Endothelial cell of hepatic sinusoid (primary cell): ENCODE results near the gene C8G.

ENCODE experiments used
- in situ Hi-C: cut with HindIII; loops from 2 replicates; pipeline ENCODE4 v1.10.0; 2017; ENCODE audit warnings: low sequenced_read_pairs

Gene C8G

GRCh38 chr9:136978865-136979544, 34.0 kb downstream of the C8G start:
- in situ Hi-C loops = no loop called here

- in situ Hi-C loops = no loop called here
These were observed 34.9 kb downstream of the C8G start for GRCh38 chr9:136979769-136980587.

- in situ Hi-C loops = no loop called here
These were observed 35.8 kb downstream of the C8G start for GRCh38 chr9:136980669-136981478.

GRCh38 chr9:136981588-136982231, 36.7 kb downstream of the C8G start:
- in situ Hi-C loops = no loop called here

GRCh38 chr9:136982232-136983051, 37.4 kb downstream of the C8G start, which contains the start of gene LCNL1:
TSS of gene LCNL1 (plus strand) at chr9:136982993. CDS start at chr9:136983587, 594 bp downstream.
- in situ Hi-C loops = no loop called here

- in situ Hi-C loops = no loop called here
These were observed 38.1 kb downstream of the C8G start for GRCh38 chr9:136983167-136983566.

GRCh38 chr9:136983656-136984314, 38.7 kb downstream of the C8G start:
- in situ Hi-C loops = no loop called here

- in situ Hi-C loops = no loop called here
These were observed 39.5 kb downstream of the C8G start for GRCh38 chr9:136984464-136985026.

- in situ Hi-C loops = no loop called here
These were observed 40.1 kb downstream of the C8G start for GRCh38 chr9:136985027-136985602.

GRCh38 chr9:136985853-136986252, 40.8 kb downstream of the C8G start:
- in situ Hi-C loops = no loop called here

- in situ Hi-C loops = no loop called here
These were observed 43.8 kb downstream of the C8G start for GRCh38 chr9:136988872-136989271.

GRCh38 chr9:136990242-136990911, 45.3 kb downstream of the C8G start:
- in situ Hi-C loops = no loop called here

- in situ Hi-C loops = no loop called here
These were observed 47.2 kb downstream of the C8G start, which contains the start of gene PAXX for GRCh38 chr9:136991993-136992818. TSS of gene PAXX (plus strand) at chr9:136992422. CDS start at chr9:136992444, 22 bp downstream.

- in situ Hi-C loops = no loop called here
These were observed 47.9 kb downstream of the C8G start for GRCh38 chr9:136992819-136993369.

- in situ Hi-C loops = no loop called here
These were observed 49.3 kb downstream of the C8G start for GRCh38 chr9:136994180-136994887.

GRCh38 chr9:136994888-136995230, 49.8 kb downstream of the C8G start:
- in situ Hi-C loops = no loop called here
